IMR-90 (cell line): Measurements from ENCODE around the gene TDRD1. TPM values are rescaled to one million over a fixed set of nuclear protein-coding genes. Genes with fewer than 3 reads are reported as not detected.
"Not testable (repeated sequence)": the region's sequence is repeated elsewhere in the genome, so short reads cannot be mapped to it uniquely, and the experiment has no call there.

Experiments used
- ATAC-seq: fragments of 200-7000 bp; cut with Tn5 transposase; 2 replicates; pipeline ENCODE4 v1.9.1; 2020; ENCODE audit warnings: low read depth, mild to moderate bottlenecking, moderate library complexity
- BruUV-seq: library from RNA; stranded (reverse); fragments of 400-500 nt; replicated peaks from 2 replicates; lab custom pipeline; 2021; lab: Mats Ljungman, UMichigan
- CTCF ChIA-PET: fragments of 300-600 bp; formaldehyde crosslinking; extraction: SDS; loops from one replicate; lab custom pipeline; 2021; ENCODE audit warnings: antibody characterized with exemption; lab: Yijun Ruan, JAX
- POLR2A ChIA-PET: fragments of 300-600 bp; sonication (Branson Sonifier 250); formaldehyde crosslinking; loops from one replicate; lab custom pipeline; 2022; ENCODE audit warnings: antibody characterized with exemption; ENCODE audit not compliant: unreplicated experiment; lab: Charles Lee
- DNase-seq: peaks from one replicate; pipeline ENCODE4 v3.0.0; 2013
- H2AFZ ChIP-seq: replicated peaks from 2 replicates; pipeline ENCODE3; 2013; ENCODE audit warnings: low read length, mild to moderate bottlenecking; ENCODE audit not compliant: poor library complexity
- H2AK5ac ChIP-seq: 2 replicates; pipeline ENCODE4 v1.6.1; 2013; ENCODE audit warnings: low read depth, low read length, inconsistent platforms
- H2AK9ac ChIP-seq: replicated peaks from 2 replicates; pipeline ENCODE3; 2013; ENCODE audit warnings: mild to moderate bottlenecking, low read depth, low read length, moderate library complexity; ENCODE audit not compliant: poor library complexity
- H2BK120ac ChIP-seq: 2 replicates; pipeline ENCODE4 v1.6.1; 2013; ENCODE audit warnings: low read depth, low read length, inconsistent platforms
- H2BK15ac ChIP-seq: 3 replicates; pipeline ENCODE4 v1.6.1; 2013; ENCODE audit warnings: low read depth, low read length, inconsistent platforms
- H2BK20ac ChIP-seq: 2 replicates; pipeline ENCODE4 v1.6.1; 2013; ENCODE audit warnings: low read depth, mild to moderate bottlenecking, inconsistent platforms, low read length, moderate library complexity
- H2BK5ac ChIP-seq: 2 replicates; pipeline ENCODE4 v1.6.1; 2013; ENCODE audit warnings: mild to moderate bottlenecking, low read depth, low read length, inconsistent platforms; ENCODE audit not compliant: poor library complexity, severe bottlenecking
- H3K14ac ChIP-seq: replicated peaks from 2 replicates; pipeline ENCODE4 v1.6.1; 2013; ENCODE audit warnings: low read depth, low read length, inconsistent platforms
- H3K18ac ChIP-seq: 2 replicates; pipeline ENCODE4 v1.6.1; 2013; ENCODE audit warnings: low read depth, low read length, control low read depth
- H3K23ac ChIP-seq: 2 replicates; pipeline ENCODE4 v1.6.1; 2013; ENCODE audit warnings: low read depth, low read length, inconsistent platforms
- H3K27ac ChIP-seq: 2 replicates; pipeline ENCODE4 v1.5.1; 2013; ENCODE audit warnings: mild to moderate bottlenecking, control low read depth, low read length; ENCODE audit not compliant: insufficient read depth
- H3K27me3 ChIP-seq: 2 replicates; pipeline ENCODE4 v1.6.1; 2013; ENCODE audit warnings: low read length; ENCODE audit not compliant: control insufficient read depth, insufficient read depth
- H3K36me3 ChIP-seq: 2 replicates; pipeline ENCODE4 v1.6.1; 2013; ENCODE audit warnings: low read length, mixed read lengths; ENCODE audit not compliant: control insufficient read depth, insufficient read depth
- H3K4ac ChIP-seq: 2 replicates; pipeline ENCODE4 v1.6.1; 2013; ENCODE audit warnings: low read depth, low read length, inconsistent platforms
- H3K4me1 ChIP-seq: 2 replicates; pipeline ENCODE4 v1.6.1; 2013; ENCODE audit warnings: low read length, mixed read lengths; ENCODE audit not compliant: control insufficient read depth, insufficient read depth
- H3K4me2 ChIP-seq: 2 replicates; pipeline ENCODE4 v1.6.1; 2013; ENCODE audit warnings: low read depth, mild to moderate bottlenecking, control low read depth, low read length, moderate library complexity
- H3K4me3 ChIP-seq: 2 replicates; pipeline ENCODE4 v1.5.1; 2013; ENCODE audit warnings: low read depth, mild to moderate bottlenecking, control low read depth, low read length, moderate library complexity; ENCODE audit not compliant: insufficient read depth
- H3K56ac ChIP-seq: 2 replicates; pipeline ENCODE4 v1.6.1; 2013; ENCODE audit warnings: low read length, inconsistent platforms; ENCODE audit not compliant: insufficient read depth; ENCODE audit errors: extremely low read depth
- H3K79me1 ChIP-seq, 2 experiments: 2 replicates each; pipeline ENCODE4 v1.6.1; 2013; ENCODE audit warnings: low read length in 2 of 2, inconsistent platforms in 1 of 2, low read depth in 1 of 2
- H3K9ac ChIP-seq: 2 replicates; pipeline ENCODE4 v1.6.1; 2013; ENCODE audit warnings: low read depth, low read length, control low read depth
- H3K9me1 ChIP-seq: 2 replicates; pipeline ENCODE4 v1.6.1; 2013; ENCODE audit warnings: low read length, inconsistent platforms; ENCODE audit not compliant: insufficient read depth
- H3K9me3 ChIP-seq: 2 replicates; pipeline ENCODE4 v1.6.1; 2013; ENCODE audit warnings: low read length; ENCODE audit not compliant: control insufficient read depth, insufficient read depth
- H4K20me1 ChIP-seq: 2 replicates; pipeline ENCODE4 v1.6.1; 2013; ENCODE audit warnings: low read length, inconsistent platforms; ENCODE audit not compliant: insufficient read depth
- H4K5ac ChIP-seq: 2 replicates; pipeline ENCODE4 v1.6.1; 2013; ENCODE audit warnings: mild to moderate bottlenecking, low read depth, low read length, control low read depth
- H4K8ac ChIP-seq, 2 experiments: 2 replicates each; pipeline ENCODE4 v1.6.1; 2013; ENCODE audit warnings: low read depth in 2 of 2, low read length in 2 of 2, control low read depth in 1 of 2, inconsistent platforms in 1 of 2
- H4K91ac ChIP-seq: 2 replicates; pipeline ENCODE4 v1.6.1; 2013; ENCODE audit warnings: low read depth, low read length, inconsistent platforms; ENCODE audit not compliant: insufficient read depth
- WGBS, 2 experiments: methylation state at CpG; one replicate each; pipeline versions ENCODE4 v1.1.5 to v1.1.7; 2013; ENCODE audit warnings: missing lambda C conversion rate in 2 of 2; ENCODE audit not compliant: insufficient read length in 1 of 2; ENCODE audit errors: extremely low coverage in 2 of 2; 5-methylcytosine and 5-hydroxymethylcytosine counted together
- dilution Hi-C: fragments of 300-500 bp; cut with HindIII; formaldehyde crosslinking; loops from one replicate; pipeline ENCODE4 v1.14.3; 2018; ENCODE audit warnings: low sequenced_read_pairs; ENCODE audit not compliant: unreplicated experiment
- in situ Hi-C: fragments of 300-500 bp; cut with MboI; formaldehyde crosslinking; loops from 3 replicates; pipeline ENCODE4 v1.14.3; 2019; ENCODE audit warnings: low sequenced_read_pairs, inconsistent platforms, mixed read lengths
- intact Hi-C: fragments of 100-400 bp; cut with micrococcal nuclease; formaldehyde crosslinking; loops from 2 replicates; pipeline ENCODE4 v1.10.0; 2022
- polyA plus RNA-seq, 3 experiments: library from polyadenylated mRNA; depleted of rRNA; stranded (reverse); fragments of >200 nt; gene quantifications; 2 replicates each; pipeline ENCODE4 v1.2.3, GENCODE V29; 2012; ENCODE audit warnings: low replicate concordance in 1 of 3
- total RNA-seq: library from RNA; depleted of rRNA; stranded (reverse); fragments of >200 nt; gene quantifications from 2 replicates; pipeline ENCODE4 v1.2.3, GENCODE V29; 2012

TDRD1 gene
- total and polyA plus RNA-seq, 2 of the 4 experiments (the other 2 are of a cell fraction), result not detected

GRCh38 chr10:114140827-114141226 lies 38.3 kb upstream of the TDRD1 start:
- H4K8ac ChIP-seq, H3K9me1 ChIP-seq, in situ Hi-C loops, BruUV-seq, H2BK20ac ChIP-seq, H3K14ac ChIP-seq, H2BK15ac ChIP-seq, H3K9me3 ChIP-seq, H2AK5ac ChIP-seq, POLR2A ChIA-PET, dilution Hi-C loops, H2AFZ ChIP-seq, intact Hi-C loops, H3K4ac ChIP-seq, H4K5ac ChIP-seq, H3K79me1 ChIP-seq, H2AK9ac ChIP-seq, H3K27ac ChIP-seq, H3K23ac ChIP-seq, H3K18ac ChIP-seq, H3K9ac ChIP-seq, H3K4me3 ChIP-seq, H2BK120ac ChIP-seq, H4K91ac ChIP-seq, H4K20me1 ChIP-seq, H3K27me3 ChIP-seq, H3K4me1 ChIP-seq, H3K4me2 ChIP-seq, ATAC-seq, DNase-seq, H2BK5ac ChIP-seq, H3K56ac ChIP-seq, H3K36me3 ChIP-seq: not testable (repeated sequence)
- no CpG with 5 or more reads among the region's 2 CpGs for WGBS, 2 experiments
- CTCF ChIA-PET, result interaction anchor here (0.6 kb wide), 1 partner anchor 15 kb away, joined by 6 read pairs; no protein-coding TSS in a partner anchor
